ENCODE measurements around the gene FZD4.
"Not testable (repeated sequence)": the region's sequence is repeated elsewhere in the genome, so short reads cannot be mapped to it uniquely, and the experiment has no call there.

Gene FZD4

GRCh38 chr11:86941077-86941870 lies 13.9 kb downstream of the FZD4 start:
- no peak for TF ChIP-seq CTCF (IDR thresholded peaks at IDR 0.05; ENCODE audit: insufficient read depth, low read depth, low read length, missing control alignments)
- DNase-seq (ENCODE audit: low read depth) = no peak
- no peak overlapping the region for H3K4me3 ChIP-seq (ENCODE audit: low read length)

GRCh38 chr11:86940122-86940777 lies 14.9 kb downstream of the FZD4 start:
- no peak overlapping the region for H3K4me3 ChIP-seq (ENCODE audit: low read length)
- DNase-seq (ENCODE audit: low read depth) = no peak
- no peak for TF ChIP-seq CTCF (IDR thresholded peaks at IDR 0.05; ENCODE audit: insufficient read depth, low read depth, low read length, missing control alignments)

- peak; percentile 60 for TF ChIP-seq CTCF (IDR thresholded peaks at IDR 0.05; ENCODE audit: insufficient read depth, low read depth, low read length, missing control alignments)
- H3K4me3 ChIP-seq (ENCODE audit: low read length) = no peak overlapping the region
- DNase-seq (ENCODE audit: low read depth) = peak; percentile 57
Measured at GRCh38 chr11:86938900-86939880, 16.0 kb downstream of the FZD4 start.

GRCh38 chr11:86938203-86938899 lies 16.8 kb downstream of the FZD4 start:
- peak; percentile 5 for DNase-seq (ENCODE audit: low read depth)
- no peak overlapping the region for H3K4me3 ChIP-seq (ENCODE audit: low read length)
- no peak for TF ChIP-seq CTCF (IDR thresholded peaks at IDR 0.05; ENCODE audit: insufficient read depth, low read depth, low read length, missing control alignments)

- not testable (repeated sequence) for DNase-seq (ENCODE audit: low read depth)
Measured at GRCh38 chr11:86937193-86937806, 17.9 kb downstream of the FZD4 start.

GRCh38 chr11:86934926-86935579 lies 20.1 kb downstream of the FZD4 start:
- no peak overlapping the region for H3K4me3 ChIP-seq (ENCODE audit: low read length)
- no peak for DNase-seq (ENCODE audit: low read depth)
- no peak for TF ChIP-seq CTCF (IDR thresholded peaks at IDR 0.05; ENCODE audit: insufficient read depth, low read depth, low read length, missing control alignments)

More at GRCh38 chr11:86937193-86937806, 17.9 kb downstream of the FZD4 start:
- not testable (repeated sequence) for H3K4me3 ChIP-seq (ENCODE audit: low read length)
